ENCODE results near the gene NDEL1. TPM values are rescaled to one million over a fixed set of nuclear protein-coding genes. Genes with fewer than 3 reads are reported as not detected.

NDEL1 gene
- total RNA-seq, 1 experiment from 2014 or later: 40.5 TPM

- TF ChIP-seq, protein P1, sequence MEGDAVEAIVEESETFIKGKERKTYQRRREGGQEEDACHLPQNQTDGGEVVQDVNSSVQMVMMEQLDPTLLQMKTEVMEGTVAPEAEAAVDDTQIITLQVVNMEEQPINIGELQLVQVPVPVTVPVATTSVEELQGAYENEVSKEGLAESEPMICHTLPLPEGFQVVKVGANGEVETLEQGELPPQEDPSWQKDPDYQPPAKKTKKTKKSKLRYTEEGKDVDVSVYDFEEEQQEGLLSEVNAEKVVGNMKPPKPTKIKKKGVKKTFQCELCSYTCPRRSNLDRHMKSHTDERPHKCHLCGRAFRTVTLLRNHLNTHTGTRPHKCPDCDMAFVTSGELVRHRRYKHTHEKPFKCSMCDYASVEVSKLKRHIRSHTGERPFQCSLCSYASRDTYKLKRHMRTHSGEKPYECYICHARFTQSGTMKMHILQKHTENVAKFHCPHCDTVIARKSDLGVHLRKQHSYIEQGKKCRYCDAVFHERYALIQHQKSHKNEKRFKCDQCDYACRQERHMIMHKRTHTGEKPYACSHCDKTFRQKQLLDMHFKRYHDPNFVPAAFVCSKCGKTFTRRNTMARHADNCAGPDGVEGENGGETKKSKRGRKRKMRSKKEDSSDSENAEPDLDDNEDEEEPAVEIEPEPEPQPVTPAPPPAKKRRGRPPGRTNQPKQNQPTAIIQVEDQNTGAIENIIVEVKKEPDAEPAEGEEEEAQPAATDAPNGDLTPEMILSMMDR (IDR thresholded peaks at IDR 0.05; ENCODE audit: unreplicated experiment): no peak
- H3K4me3 Mint-ChIP-seq (ENCODE audit: low read depth, unreplicated experiment): no peak overlapping the region
- CTCF ChIA-PET: no interaction called here
- intact Hi-C loops (cut with micrococcal nuclease; ENCODE audit: unreplicated experiment): no loop called here
- no peaks in the 10 kb centered on the region for H3K9me3 Mint-ChIP-seq (ENCODE audit: low read depth, unreplicated experiment)
- H3K27me3 Mint-ChIP-seq (ENCODE audit: unreplicated experiment): no peaks in the 10 kb centered on the region
- peak overlapping the region; percentile 52 for H3K27ac Mint-ChIP-seq (ENCODE audit: unreplicated experiment)
- BruUV-seq (replicated peaks): no TSS peak
- no peaks in the 10 kb centered on the region for H3K4me1 Mint-ChIP-seq (ENCODE audit: low read depth, unreplicated experiment)
- peaks cover 28% of the 10 kb centered on the region for H3K36me3 Mint-ChIP-seq (ENCODE audit: insufficient read depth, unreplicated experiment)
- no peak for DNase-seq
Measured at GRCh38 chr17:8477715-8478441, 42.2 kb downstream of the NDEL1 start.

GRCh38 chr17:8479431-8479947 is 43.8 kb downstream of the NDEL1 start:
- Mint-ChIP-seq H3K27me3 (ENCODE audit: unreplicated experiment) (no peaks in the 10 kb centered on the region), H3K4me3 (ENCODE audit: low read depth, unreplicated experiment) (no peak overlapping the region), H3K36me3 (ENCODE audit: insufficient read depth, unreplicated experiment) (peaks cover 27% of the 10 kb centered on the region), H3K27ac (ENCODE audit: unreplicated experiment) (no peak overlapping the region), H3K4me1 (ENCODE audit: low read depth, unreplicated experiment) (no peaks in the 10 kb centered on the region), H3K9me3 (ENCODE audit: low read depth, unreplicated experiment) (no peaks in the 10 kb centered on the region)
- CTCF ChIA-PET: no interaction called here
- intact Hi-C loops (cut with micrococcal nuclease; ENCODE audit: unreplicated experiment): no loop called here
- no TSS peak for BruUV-seq (replicated peaks)
- DNase-seq: no peak
- TF ChIP-seq, protein P1 (IDR thresholded peaks at IDR 0.05; ENCODE audit: unreplicated experiment): no peak

DNA sequence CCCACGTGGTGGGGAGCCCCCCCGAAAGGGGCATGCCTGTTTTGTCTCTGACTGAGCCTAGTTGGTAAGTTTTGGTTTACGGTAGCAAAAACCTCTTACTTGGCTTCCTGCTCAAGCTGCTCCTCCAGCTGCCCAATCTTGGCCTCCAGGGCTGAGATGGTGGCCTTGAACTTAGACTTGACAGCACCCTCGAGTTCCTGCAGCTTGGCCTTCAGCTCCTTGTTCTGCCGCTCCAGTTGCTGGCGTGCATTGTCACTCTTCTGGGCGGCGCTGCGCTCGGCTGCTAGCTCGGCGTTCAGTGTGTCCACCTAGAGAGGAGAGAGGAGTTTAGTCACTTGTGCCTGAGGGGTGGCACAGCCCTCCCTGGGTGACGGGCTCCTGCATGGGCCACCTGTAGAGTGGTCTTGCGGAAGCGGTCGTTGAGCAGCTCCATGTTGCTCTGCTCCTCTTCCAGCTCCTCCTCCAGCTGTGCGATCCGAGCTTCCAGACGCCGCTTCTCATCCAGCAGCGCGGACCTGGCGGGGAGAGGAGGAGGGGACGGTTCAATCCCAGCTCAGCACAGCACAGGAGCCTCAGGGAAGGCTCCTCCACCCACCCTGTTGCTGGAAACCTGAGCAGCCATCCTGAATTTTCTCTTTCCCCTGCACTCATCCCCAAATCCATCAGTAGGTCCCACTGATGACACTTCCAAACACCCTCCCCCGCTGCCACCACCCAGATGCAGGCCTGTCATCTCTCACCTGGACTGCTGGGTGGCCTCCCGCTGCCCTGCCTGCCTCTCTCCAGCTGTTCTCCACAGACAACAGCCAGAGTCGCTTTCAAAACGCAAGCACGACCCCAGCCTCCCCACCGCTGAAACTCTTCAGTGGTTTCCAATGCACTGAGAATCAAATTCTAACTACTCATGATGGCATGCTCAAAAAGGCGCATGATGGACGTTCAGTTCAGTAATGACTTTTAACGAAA is 44.6 kb downstream of the NDEL1 start:
- H3K36me3 Mint-ChIP-seq (ENCODE audit: insufficient read depth, unreplicated experiment): peaks cover 25% of the 10 kb centered on the region
- H3K27me3 Mint-ChIP-seq (ENCODE audit: unreplicated experiment): no peaks in the 10 kb centered on the region
- no peaks in the 10 kb centered on the region for H3K4me1 Mint-ChIP-seq (ENCODE audit: low read depth, unreplicated experiment)
- intact Hi-C loops (cut with micrococcal nuclease; ENCODE audit: unreplicated experiment): no loop called here
- DNase-seq: no peak
- no TSS peak for BruUV-seq (replicated peaks)
- TF ChIP-seq, protein P1 (IDR thresholded peaks at IDR 0.05; ENCODE audit: unreplicated experiment): no peak
- no peak overlapping the region for H3K4me3 Mint-ChIP-seq (ENCODE audit: low read depth, unreplicated experiment)
- H3K27ac Mint-ChIP-seq (ENCODE audit: unreplicated experiment): no peak overlapping the region
- no peaks in the 10 kb centered on the region for H3K9me3 Mint-ChIP-seq (ENCODE audit: low read depth, unreplicated experiment)
- CTCF ChIA-PET: no interaction called here

DNA sequence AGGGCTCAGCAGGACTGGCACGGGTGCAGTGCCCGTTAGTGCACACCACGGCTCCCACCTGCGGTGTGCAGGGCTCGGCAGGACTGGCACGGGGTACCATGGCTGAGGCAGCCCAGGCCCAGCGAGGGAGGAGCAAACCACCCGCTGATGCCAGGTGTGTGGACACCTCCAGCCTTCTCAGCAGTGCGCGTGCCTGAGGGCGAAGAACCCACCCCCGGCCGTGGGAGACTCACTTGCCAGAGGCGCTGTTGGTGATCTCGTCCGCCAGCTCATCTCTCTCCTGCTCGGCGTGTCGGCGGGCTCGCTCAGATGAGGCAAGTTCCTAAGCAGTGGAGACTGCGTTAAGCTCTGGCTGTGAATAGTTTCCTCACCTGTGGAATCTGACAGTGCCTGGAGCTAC is 45.4 kb downstream of the NDEL1 start:
- H3K4me3 Mint-ChIP-seq (ENCODE audit: low read depth, unreplicated experiment): no peak overlapping the region

More for the DNA sequence above, 45.4 kb downstream of the NDEL1 start:
- TF ChIP-seq, protein P1 (IDR thresholded peaks at IDR 0.05; ENCODE audit: unreplicated experiment): no peak
- no peak overlapping the region for H3K27ac Mint-ChIP-seq (ENCODE audit: unreplicated experiment)
- no TSS peak for BruUV-seq (replicated peaks)
- DNase-seq: no peak
- no peaks in the 10 kb centered on the region for H3K27me3 Mint-ChIP-seq (ENCODE audit: unreplicated experiment)
- H3K36me3 Mint-ChIP-seq (ENCODE audit: insufficient read depth, unreplicated experiment): peaks cover 21% of the 10 kb centered on the region
- H3K4me1 Mint-ChIP-seq (ENCODE audit: low read depth, unreplicated experiment): no peaks in the 10 kb centered on the region
- CTCF ChIA-PET: no interaction called here
- H3K9me3 Mint-ChIP-seq (ENCODE audit: low read depth, unreplicated experiment): no peaks in the 10 kb centered on the region
- intact Hi-C loops (cut with micrococcal nuclease; ENCODE audit: unreplicated experiment): no loop called here
